HL-60 (cell line): ENCODE results near the gene SYNGR3.

Source experiments
- DNase-seq, 2 experiments: peaks; one replicate each; pipeline ENCODE4 v3.0.0-alpha.2; 2010 to 2020; ENCODE audit warnings: low read depth in 1 of 2, low spot score in 1 of 2
- H3K27ac ChIP-seq: fragments of 250-450 bp; sonication (Bioruptor Pico); replicated peaks from 2 replicates; pipeline ENCODE4 v1.5.1; 2020; ENCODE audit warnings: mild to moderate bottlenecking, moderate library complexity
- H3K27me3 ChIP-seq: fragments of 250-450 bp; sonication (Bioruptor Pico); 2 replicates; pipeline ENCODE4 v1.5.1; 2021; ENCODE audit warnings: mild to moderate bottlenecking, moderate library complexity; ENCODE audit not compliant: insufficient read depth, poor library complexity, severe bottlenecking
- H3K4me3 ChIP-seq: replicated peaks from 2 replicates; pipeline ENCODE4 v1.5.1; 2011; ENCODE audit warnings: mild to moderate bottlenecking, control low read depth, low read length; ENCODE audit not compliant: insufficient read depth
- CTCF ChIP-seq: IDR thresholded peaks from one replicate; pipeline ENCODE4 v1.5.1; 2011; ENCODE audit warnings: low read length, control low read depth, inconsistent platforms; ENCODE audit not compliant: insufficient read depth
- GABPA ChIP-seq: IDR thresholded peaks from 2 replicates; pipeline ENCODE4 v1.6.1; 2012; ENCODE audit warnings: low read depth
- POLR2AphosphoS5 ChIP-seq: IDR thresholded peaks from 2 replicates; pipeline ENCODE4 v1.6.1; 2012; ENCODE audit warnings: low read depth
- REST ChIP-seq: IDR thresholded peaks from 2 replicates; pipeline ENCODE4 v1.6.1; 2012; ENCODE audit warnings: low read depth; ENCODE audit not compliant: insufficient replicate concordance
- SPI1 ChIP-seq: IDR thresholded peaks from 2 replicates; pipeline ENCODE4 v1.6.1; 2012; ENCODE audit warnings: low read depth, mild to moderate bottlenecking, borderline replicate concordance

Gene SYNGR3

GRCh38 chr16:1966460-1966859, 23.3 kb upstream of the SYNGR3 start, which contains the start of gene RNF151:
Gene RNF151 (plus strand): TSS chr16:1966856. CDS start chr16:1966882, 26 bp downstream.
- TF ChIP-seq GABPA (no peak), CTCF (no peak), SPI1 (no peak), REST (no peak), POLR2AphosphoS5 (no peak)
- Histone ChIP-seq H3K27me3 (no peaks in the 10 kb centered on the region), H3K27ac (peak within 1 kb of the TSS; percentile 94), H3K4me3 (peak within 1 kb of the TSS; percentile 91)
- DNase-seq, result no peak

- Histone ChIP-seq H3K4me3 (no peak overlapping the region), H3K27me3 (no peaks in the 10 kb centered on the region), H3K27ac (no peak overlapping the region)
- no peak for TF ChIP-seq POLR2AphosphoS5
- no peak for TF ChIP-seq REST
- TF ChIP-seq CTCF, result no peak
- TF ChIP-seq GABPA, result no peak
- no peak for TF ChIP-seq SPI1
- DNase-seq, result no peak
Observed at GRCh38 chr16:1968146-1968953, 21.4 kb upstream of the SYNGR3 start.

GRCh38 chr16:1971796-1972489, 17.8 kb upstream of the SYNGR3 start, which contains the start of gene TBL3:
Gene TBL3 (plus strand): TSS chr16:1972053. CDS start chr16:1972165, 112 bp downstream.
- peak within 1 kb of the TSS; percentile 82 for H3K27ac ChIP-seq
- H3K4me3 ChIP-seq, result peak within 1 kb of the TSS; percentile 100
- no peaks in the 10 kb centered on the region for H3K27me3 ChIP-seq
- TF ChIP-seq SPI1 (peak; percentile 59; the same call in 1 of the 2 replicates), GABPA (peak; percentile 94), POLR2AphosphoS5 (peak; percentile 95), REST (peak; percentile 15), CTCF (no peak)
- DNase-seq, result peak; percentile 93 to 94
